ENCODE measurements around the gene ZNF74.

Gene ZNF74

GRCh38 chr22:20432244-20432686 is 38.3 kb downstream of the ZNF74 start:
- DNase-seq (ENCODE audit: low read depth, low spot score) = no peak

DNA sequence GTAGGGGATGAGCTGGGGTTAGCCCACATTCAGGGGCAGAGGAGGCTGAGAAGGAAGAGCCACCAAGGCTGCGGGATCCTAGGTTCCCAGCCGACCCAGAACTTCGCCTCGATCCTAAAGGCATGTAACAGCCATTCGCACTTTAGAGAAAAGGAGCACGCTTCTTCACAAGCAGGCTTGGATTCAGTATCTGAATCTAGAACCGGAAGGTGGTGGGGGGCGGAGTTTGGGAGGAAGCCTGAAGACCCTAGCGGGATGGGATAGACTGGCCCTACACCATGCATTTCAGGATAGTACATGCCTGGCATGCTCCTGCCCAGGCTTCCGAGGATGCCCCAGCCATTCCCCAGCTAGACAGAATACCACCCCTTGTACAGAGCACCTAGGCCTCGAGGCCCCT is 39.2 kb downstream of the ZNF74 start:
- no peak for DNase-seq (ENCODE audit: low read depth, low spot score)

- DNase-seq (ENCODE audit: low read depth, low spot score) = no peak
Measured at GRCh38 chr22:20433686-20434241, 39.8 kb downstream of the ZNF74 start.

GRCh38 chr22:20434264-20434751 is 40.4 kb downstream of the ZNF74 start:
- DNase-seq (ENCODE audit: low read depth, low spot score) = no peak

DNA sequence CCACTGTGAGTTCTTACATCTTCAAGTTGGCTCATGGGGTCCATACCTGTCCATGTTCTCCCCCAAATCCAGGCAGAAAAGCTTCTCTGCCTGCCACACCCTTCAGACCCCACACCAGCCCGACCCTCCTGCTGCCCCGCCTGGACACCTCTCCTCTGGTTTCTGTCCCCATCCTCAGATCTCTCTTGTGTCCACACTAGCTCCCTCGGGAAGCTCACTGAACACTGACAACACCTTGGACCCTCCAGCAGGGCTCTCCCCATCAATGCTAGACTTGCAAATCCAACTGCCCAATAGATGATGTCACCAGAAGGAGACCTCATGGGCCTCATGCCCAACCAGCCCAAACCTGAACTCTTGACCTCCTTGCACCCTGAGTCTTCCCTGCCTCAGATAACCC is 40.8 kb downstream of the ZNF74 start:
- DNase-seq (ENCODE audit: low read depth, low spot score) = no peak

DNA sequence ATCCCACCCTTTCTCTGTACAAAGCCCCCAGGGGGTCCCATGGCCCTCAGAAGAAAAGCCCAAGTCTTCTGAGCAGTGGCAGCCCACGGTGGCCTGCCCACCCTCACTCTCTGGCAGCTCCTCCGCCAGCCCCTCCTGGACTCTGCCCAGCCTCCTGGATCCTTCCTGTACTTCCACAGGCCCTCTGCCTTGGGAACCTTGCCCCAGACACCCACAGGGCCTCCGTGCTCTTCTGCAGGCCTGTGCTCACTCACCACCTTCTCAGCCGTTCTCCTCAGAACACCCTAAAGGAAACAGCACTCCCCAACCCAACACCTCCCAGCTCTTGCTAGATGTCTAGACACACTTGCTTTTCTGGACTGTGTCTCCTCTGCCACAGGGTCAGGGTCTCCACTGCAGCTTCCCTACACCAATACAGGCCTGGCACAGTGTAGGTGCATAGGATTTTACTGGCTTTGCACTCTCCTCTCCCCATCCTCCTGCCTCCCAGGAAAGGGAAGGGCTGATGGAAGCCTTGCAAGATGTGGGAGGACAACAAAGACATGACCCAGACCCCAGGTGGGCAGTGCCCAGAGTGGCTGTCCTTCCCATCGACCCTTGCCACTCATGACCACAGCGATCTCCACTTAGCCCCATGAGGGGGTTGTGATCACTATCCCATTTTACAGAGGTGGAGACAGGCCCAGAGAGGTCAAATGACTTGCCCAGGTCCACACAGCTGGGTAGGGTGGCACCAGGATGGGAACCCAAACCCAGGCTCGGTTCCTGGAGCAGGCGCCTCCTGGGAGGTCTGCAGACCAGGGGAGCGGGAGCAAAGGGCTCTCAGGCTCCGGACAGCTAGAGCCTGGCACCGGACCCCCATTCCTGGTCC is 41.7 kb downstream of the ZNF74 start:
- DNase-seq (ENCODE audit: low read depth, low spot score) = no peak

DNA sequence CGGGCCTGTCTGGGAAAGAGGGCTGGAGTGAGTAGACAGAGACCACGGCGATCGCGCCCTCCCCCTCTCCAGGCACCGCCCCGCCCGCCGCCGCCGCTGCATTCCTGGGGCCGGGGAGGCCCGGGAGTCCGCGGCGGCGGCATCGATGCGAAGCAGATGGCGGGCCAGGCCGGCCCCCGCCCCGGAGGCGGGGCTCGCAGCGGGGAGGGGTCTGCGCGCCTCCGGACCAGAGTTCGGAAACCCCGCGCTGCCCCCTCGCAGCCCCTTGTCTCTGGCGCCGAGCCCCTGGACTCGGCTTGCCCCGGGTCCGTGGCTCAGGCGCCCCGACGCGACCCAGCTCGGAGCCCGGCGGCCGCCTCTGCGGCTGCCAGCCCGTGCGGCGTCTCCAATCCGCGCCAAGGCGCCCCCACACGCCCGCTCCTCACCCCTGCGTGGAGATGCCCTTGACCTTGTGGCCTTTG is 42.4 kb downstream of the ZNF74 start:
- peak; percentile 85 for DNase-seq (ENCODE audit: low read depth, low spot score)

- peak; percentile 64 for DNase-seq (ENCODE audit: low read depth, low spot score)
Measured at GRCh38 chr22:20436768-20437612, 43.0 kb downstream of the ZNF74 start.

GRCh38 chr22:20437613-20438426 is 43.9 kb downstream of the ZNF74 start, which contains the start of gene SCARF2:
SCARF2 (minus strand) TSS chr22:20437825; CDS start chr22:20437754, 71 bp downstream.
- DNase-seq (ENCODE audit: low read depth, low spot score) = peak; percentile 91

GRCh38 chr22:20438427-20438677 is 44.4 kb downstream of the ZNF74 start:
- DNase-seq (ENCODE audit: low read depth, low spot score) = no peak

GRCh38 chr22:20438678-20439492 is 44.9 kb downstream of the ZNF74 start:
- no peak for DNase-seq (ENCODE audit: low read depth, low spot score)

GRCh38 chr22:20439556-20439927 is 45.6 kb downstream of the ZNF74 start:
- no peak for DNase-seq (ENCODE audit: low read depth, low spot score)

DNA sequence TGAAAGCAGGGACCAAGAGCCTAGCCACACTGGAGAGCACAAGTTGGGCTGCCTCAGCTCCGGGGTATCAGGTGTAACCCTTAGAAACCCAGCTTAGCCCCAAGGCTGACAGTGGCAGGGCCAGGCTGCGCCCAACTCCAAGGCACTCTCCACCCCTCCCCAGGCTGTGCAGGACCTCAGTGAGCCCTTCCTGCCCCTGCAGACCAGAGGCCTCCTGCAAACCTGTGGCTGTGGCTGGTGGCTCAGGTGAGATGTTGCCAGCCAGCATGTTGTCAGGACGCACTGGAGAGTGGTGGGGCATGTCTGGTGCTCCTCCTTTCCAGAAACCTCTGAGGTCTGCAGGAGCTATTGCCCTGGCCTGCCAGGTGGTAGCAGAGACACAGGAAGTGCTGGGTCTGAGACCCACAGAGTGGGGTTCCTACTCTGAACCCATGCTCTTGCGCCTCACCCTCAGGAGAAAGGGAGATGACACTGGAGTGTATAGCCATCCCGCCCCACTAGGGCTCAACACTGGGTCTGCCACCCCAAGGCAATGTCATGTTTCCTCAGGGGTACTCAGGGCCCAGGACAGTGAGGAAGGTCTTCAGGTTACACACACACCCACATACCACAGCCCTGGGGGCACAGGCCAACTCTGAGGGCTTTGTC is 46.1 kb downstream of the ZNF74 start:
- no peak for DNase-seq (ENCODE audit: low read depth, low spot score)

- DNase-seq (ENCODE audit: low read depth, low spot score) = no peak
Measured at GRCh38 chr22:20440637-20441591, 47.0 kb downstream of the ZNF74 start.

- no peak for DNase-seq (ENCODE audit: low read depth, low spot score)
Measured at GRCh38 chr22:20441631-20442484, 47.9 kb downstream of the ZNF74 start.

GRCh38 chr22:20442485-20443284 is 48.7 kb downstream of the ZNF74 start:
- no peak for DNase-seq (ENCODE audit: low read depth, low spot score)

DNA sequence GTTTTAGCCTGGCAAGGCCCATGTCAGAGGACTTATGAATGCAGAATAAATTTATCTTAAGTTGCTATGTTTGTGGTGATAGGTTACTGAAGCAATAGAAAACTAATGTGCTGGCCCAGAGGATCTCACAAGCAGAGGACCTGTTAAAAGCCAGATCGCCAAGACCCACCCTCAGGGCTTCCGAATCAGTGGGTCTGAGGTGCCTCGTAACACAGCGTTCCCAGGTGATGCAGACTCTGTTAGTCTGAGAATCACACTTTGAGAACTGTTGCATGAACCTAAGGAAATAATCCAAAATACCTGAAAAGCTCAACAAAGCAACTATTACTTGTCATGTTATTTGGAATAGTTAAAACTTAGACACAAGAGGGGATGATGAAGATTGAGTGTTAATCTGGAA is 50.4 kb downstream of the ZNF74 start:
- DNase-seq (ENCODE audit: low read depth, low spot score) = no peak
